HG03196 (cell line): Measurements from ENCODE around the gene RPL15.

Experiments used
- ATAC-seq: cut with Tn5 transposase; IDR thresholded peaks from one replicate; pipeline ENCODE4 v1.9.1; 2021; ENCODE audit not compliant: unreplicated experiment

Gene RPL15

GRCh38 chr3:23959135-23959900 lies 42.4 kb downstream of the RPL15 start:
- ATAC-seq = no peak

- no peak for ATAC-seq
Measured at GRCh38 chr3:23960649-23961048, 43.7 kb downstream of the RPL15 start.

- no peak for ATAC-seq
Measured at GRCh38 chr3:23961066-23961465, 44.1 kb downstream of the RPL15 start.

GRCh38 chr3:23961913-23962312 lies 45.0 kb downstream of the RPL15 start:
- no peak for ATAC-seq

GRCh38 chr3:23964537-23965235 lies 47.8 kb downstream of the RPL15 start:
- ATAC-seq = no peak

- ATAC-seq = no peak
Measured at GRCh38 chr3:23966328-23966727, 49.4 kb downstream of the RPL15 start.

- ATAC-seq = no peak
Measured at GRCh38 chr3:23968463-23969184, 51.7 kb downstream of the RPL15 start.

GRCh38 chr3:23969393-23969792 lies 52.5 kb downstream of the RPL15 start:
- ATAC-seq = no peak
